A673 (cell line): Measurements from ENCODE around the gene MAML2.

Experiments used
- CTCF ChIP-seq: fragments of 300-800, 200-600 bp; sonication (generic); conservative IDR thresholded peaks from 2 replicates; pipeline ENCODE4 v1.5.1; 2017; ENCODE audit warnings: low read depth, mild to moderate bottlenecking, antibody characterized with exemption, low read length, moderate library complexity, mixed read lengths
- EZH2 ChIP-seq: fragments of 200-600 bp; sonication (generic); IDR thresholded peaks from 2 replicates; pipeline ENCODE4 v1.6.1; 2017; ENCODE audit warnings: borderline replicate concordance, low read depth, mild to moderate bottlenecking, mixed read lengths, antibody characterized with exemption, low read length; ENCODE audit not compliant: poor library complexity, severe bottlenecking

- TF ChIP-seq CTCF (peak; percentile 55), EZH2 (no peak)
Measured at GRCh38 chr11:96155627-96156378, 187.2 kb downstream of the MAML2 start.
